Measurements from ENCODE around the gene MACROD2.

GRCh38 chr20:16083639-16084280 lies 2088.4 kb downstream of the MACROD2 start:
- TF ChIP-seq POLR2AphosphoS5 (IDR thresholded peaks at IDR 0.05; ENCODE audit: low read depth, low read length) (no peak), TAF1 (IDR thresholded peaks at IDR 0.05; ENCODE audit: borderline replicate concordance, insufficient read depth, low read length) (no peak)
